Lower leg skin (tissue), 4 donors: ENCODE data around the gene ABCD4. TPM values are rescaled to one million over a fixed set of nuclear protein-coding genes. Genes with fewer than 3 reads are reported as not detected.

Experiments
- DNase-seq, 2 donors: peaks; one replicate each; pipeline ENCODE4 v3.0.0-alpha.2; 2019; ENCODE audit warnings: low spot score in 2 of 2
- H3K4me3 ChIP-seq: fragments of 200-600 bp; sonication (generic); 2 replicates; pipeline ENCODE4 v1.5.1; 2017; ENCODE audit warnings: mild to moderate bottlenecking, low read depth; ENCODE audit not compliant: poor library complexity, severe bottlenecking
- CTCF ChIP-seq, 3 donors: fragments of 450-650 bp; IDR thresholded peaks; one replicate each; pipeline ENCODE4 v1.5.1; 2016; ENCODE audit warnings: antibody characterized with exemption in 3 of 3, mild to moderate bottlenecking in 3 of 3, moderate library complexity in 2 of 3
- POLR2A ChIP-seq, 2 donors: fragments of 450-650 bp; IDR thresholded peaks; one replicate each; pipeline ENCODE4 v1.6.1; 2016 to 2017; ENCODE audit warnings: antibody characterized with exemption in 2 of 2, mild to moderate bottlenecking in 1 of 2, moderate library complexity in 1 of 2
- WGBS, 2 donors: methylation state at CpG; one replicate each; pipeline ENCODE4 v1.1.5; 2018; 5-methylcytosine and 5-hydroxymethylcytosine counted together
- intact Hi-C: fragments of 100-400 bp; cut with DNase I; formaldehyde crosslinking; loops from one replicate; pipeline ENCODE4 v1.15.0; 2023; ENCODE audit warnings: low total_unique reads
- total RNA-seq, 4 donors: library from RNA; depleted of rRNA; stranded (reverse); fragments of >200 nt; gene quantifications; one replicate each; pipeline ENCODE4 v1.1.0, GENCODE V29; 2016

Gene ABCD4
- total RNA-seq, 4 donors from 2014 or later, result 29.6 to 50.3 (median 33.9) TPM

GRCh38 chr14:74326369-74327152, 23.8 kb upstream of the ABCD4 start:
- no peak for DNase-seq
- H3K4me3 ChIP-seq, result no peak overlapping the region
- WGBS, 2 donors, result 37 to 41% methylated on average over 10 of the region's 10 CpGs
- TF ChIP-seq CTCF (IDR thresholded peaks at IDR 0.05) (no peak), POLR2A (IDR thresholded peaks at IDR 0.05) (no peak)
- intact Hi-C loops, result no loop called here

- 85% methylated on average over 3 of the region's 3 CpGs for WGBS, 2 donors
- intact Hi-C loops, result no loop called here
- H3K4me3 ChIP-seq, result no peak overlapping the region
- DNase-seq, result no peak
- TF ChIP-seq POLR2A (IDR thresholded peaks at IDR 0.05), result no peak
- no peak for TF ChIP-seq CTCF (IDR thresholded peaks at IDR 0.05)
Measured at GRCh38 chr14:74325446-74325845, 22.7 kb upstream of the ABCD4 start.

- TF ChIP-seq POLR2A (IDR thresholded peaks at IDR 0.05) (no peak), CTCF (IDR thresholded peaks at IDR 0.05) (no peak)
- 70 to 71% methylated on average over 3 of the region's 3 CpGs for WGBS, 2 donors
- no peak for DNase-seq
- no peak overlapping the region for H3K4me3 ChIP-seq
- intact Hi-C loops, result no loop called here
Measured at GRCh38 chr14:74324931-74325361, 22.2 kb upstream of the ABCD4 start.

- intact Hi-C loops, result no loop called here
- TF ChIP-seq POLR2A (IDR thresholded peaks at IDR 0.05) (no peak), CTCF (IDR thresholded peaks at IDR 0.05) (no peak)
- DNase-seq, result no peak
- H3K4me3 ChIP-seq, result no peak overlapping the region
- 86 to 89% methylated on average over 4 of the region's 4 CpGs for WGBS, 2 donors
Measured at GRCh38 chr14:74314576-74314975, 11.8 kb upstream of the ABCD4 start.

- no peak for DNase-seq
- TF ChIP-seq POLR2A (IDR thresholded peaks at IDR 0.05) (no peak), CTCF (IDR thresholded peaks at IDR 0.05) (no peak)
- no peak overlapping the region for H3K4me3 ChIP-seq
- intact Hi-C loops, result no loop called here
- whole genome bisulfite sequencing, 2 donors, result 40 to 46% methylated on average over 5 of the region's 5 CpGs
Measured at GRCh38 chr14:74313601-74314000, 10.9 kb upstream of the ABCD4 start.

GRCh38 chr14:74312161-74312560, 9.4 kb upstream of the ABCD4 start:
- no peak overlapping the region for H3K4me3 ChIP-seq
- intact Hi-C loops, result no loop called here
- TF ChIP-seq CTCF (IDR thresholded peaks at IDR 0.05) (no peak), POLR2A (IDR thresholded peaks at IDR 0.05) (no peak)
- no peak for DNase-seq
- 87 to 94% methylated on average over 2 of the region's 2 CpGs for WGBS, 2 donors
